Spleen (tissue), 7 donors: Measurements from ENCODE around the gene ENDOG.

Source experiments
- CTCF ChIP-seq, 11 experiments: fragments of 200-600 bp in 7 of 11; fragments of 450-650 bp in 4 of 11; sonication (generic) in 4 of 11; IDR thresholded peaks in 8 of 11; conservative IDR thresholded peaks in 3 of 11; 1 replicate in 7 of 11; 2 replicates in 4 of 11; pipeline versions ENCODE4 v1.4.0 to v1.8.0; 2016 to 2021; ENCODE audit warnings: antibody characterized with exemption in 11 of 11, inconsistent platforms in 4 of 11, mild to moderate bottlenecking in 1 of 11
- POLR2A ChIP-seq, 3 donors: fragments of 450-650 bp; IDR thresholded peaks; one replicate each; pipeline ENCODE4 v1.5.1; 2017; ENCODE audit warnings: antibody characterized with exemption in 3 of 3, mild to moderate bottlenecking in 1 of 3
- POLR2AphosphoS5 ChIP-seq, 3 donors: sonication (generic); formaldehyde crosslinking; IDR thresholded peaks; one replicate each; pipeline ENCODE4 v1.5.1; 2017; ENCODE audit warnings: antibody characterized with exemption in 3 of 3
- donor health status: DM: no; HTN: no; CAD: no; lungs with moderate emphysema.
- donor health status: DM: no; HTN: no; CAD: no.
- donor health status: DM: no; HTN: no; CAD: no.

- no peak for TF ChIP-seq CTCF (IDR thresholded peaks at IDR 0.05 in 8 of 11, conservative IDR thresholded peaks at IDR 0.05 in 3 of 11)
- TF ChIP-seq POLR2AphosphoS5 (IDR thresholded peaks at IDR 0.05), result no peak
- TF ChIP-seq POLR2A (IDR thresholded peaks at IDR 0.05), result no peak
Observed at GRCh38 chr9:128781187-128782070, 36.9 kb upstream of the ENDOG start.
